HG02981 (cell line): ENCODE data around the gene INPP5J.
"Not testable (repeated sequence)": the region's sequence is repeated elsewhere in the genome, so short reads cannot be mapped to it uniquely, and the experiment has no call there.

ENCODE experiments used
- ATAC-seq: cut with Tn5 transposase; IDR thresholded peaks from one replicate; pipeline ENCODE4 v1.9.1; 2021; ENCODE audit warnings: mild to moderate bottlenecking, moderate library complexity; ENCODE audit not compliant: unreplicated experiment

The INPP5J gene

DNA sequence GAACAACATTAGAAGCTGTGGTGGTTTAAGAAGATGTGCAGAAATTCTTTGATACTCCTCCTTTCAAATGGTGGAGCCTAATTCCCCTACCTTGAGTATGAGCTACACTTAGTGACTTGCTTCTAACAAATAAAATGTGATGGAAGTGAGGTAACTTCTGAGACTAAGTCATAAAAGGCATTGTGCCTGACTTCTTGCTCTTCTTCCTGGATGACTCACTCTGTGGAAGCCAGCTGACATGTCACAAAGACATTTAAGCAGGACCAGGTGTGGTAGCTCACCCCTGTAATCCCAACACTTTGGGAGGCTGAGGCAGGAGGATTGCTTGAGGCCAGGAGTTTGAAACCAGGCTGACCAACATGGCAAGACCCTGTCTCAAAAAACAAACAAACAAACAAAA is 21.5 kb downstream of the INPP5J start:
- no peak for ATAC-seq

DNA sequence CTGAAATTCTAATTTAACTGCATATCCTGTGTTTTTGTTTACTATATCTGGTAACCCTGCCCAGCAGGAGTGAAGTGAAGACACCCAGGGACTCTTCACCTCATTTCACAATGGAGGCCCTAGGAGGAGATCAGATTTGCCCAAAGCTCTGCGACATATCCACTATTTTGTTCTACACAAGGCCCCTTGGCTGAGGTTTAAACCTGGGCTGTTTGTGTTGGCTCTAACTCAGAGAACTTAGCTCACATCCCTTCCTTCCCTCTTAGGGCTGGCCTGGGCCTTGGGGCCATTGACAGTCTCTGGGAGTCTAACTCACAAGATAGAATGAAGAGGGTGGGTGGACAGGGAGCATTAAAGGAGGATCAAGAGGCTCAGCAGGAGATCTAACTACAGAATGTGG is 25.7 kb downstream of the INPP5J start:
- no peak for ATAC-seq

DNA sequence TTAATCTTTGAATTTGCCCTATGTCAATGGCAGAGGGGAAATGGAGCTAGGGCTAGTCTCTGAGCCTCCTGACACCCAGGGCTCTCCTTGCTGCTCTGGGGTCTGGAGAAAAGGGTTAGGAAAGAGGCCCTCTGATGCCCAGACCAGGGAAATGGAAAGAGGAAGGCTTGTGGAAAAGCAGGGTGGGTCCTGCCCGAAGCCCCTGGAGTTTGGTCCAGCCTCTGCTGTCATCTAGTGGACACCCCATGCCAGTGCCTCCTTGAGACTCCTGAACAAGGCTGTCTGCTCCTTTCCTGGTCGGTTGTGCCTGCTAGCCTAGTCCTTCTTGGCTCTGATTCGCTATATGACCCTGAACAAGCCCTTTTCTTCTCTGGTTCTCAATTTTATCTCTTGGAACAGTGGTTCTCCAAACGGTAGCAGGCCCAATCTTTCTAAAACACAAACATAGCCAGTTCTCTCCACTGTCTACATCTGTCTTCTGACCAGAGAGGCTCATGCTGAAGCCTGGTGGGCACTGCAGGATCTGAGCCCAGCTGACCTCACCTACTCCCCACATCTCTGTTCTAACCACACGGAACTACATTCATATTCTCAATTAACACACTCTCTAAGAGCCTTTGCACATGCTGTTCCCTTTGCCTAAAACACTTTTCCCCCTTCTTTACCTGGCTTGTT is 26.3 kb downstream of the INPP5J start:
- ATAC-seq: no peak

DNA sequence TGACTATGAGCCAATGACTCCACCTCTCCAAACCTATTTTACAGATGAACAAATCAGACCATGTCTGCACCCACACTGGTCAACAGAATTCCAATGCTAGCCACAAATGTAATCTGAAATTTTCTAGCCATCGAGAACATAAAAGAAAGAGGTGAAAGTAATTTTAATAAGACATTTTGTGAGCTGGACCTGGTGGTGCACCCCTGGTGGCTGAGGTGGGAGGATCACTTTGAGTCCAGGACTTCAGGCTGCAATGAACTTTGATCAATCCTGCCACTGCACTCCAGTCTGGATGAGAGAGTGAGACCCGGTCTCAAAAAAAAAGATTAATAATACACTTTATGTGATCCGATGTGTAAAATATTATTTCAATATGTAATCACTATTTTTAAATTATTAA is 27.8 kb downstream of the INPP5J start:
- no peak for ATAC-seq

DNA sequence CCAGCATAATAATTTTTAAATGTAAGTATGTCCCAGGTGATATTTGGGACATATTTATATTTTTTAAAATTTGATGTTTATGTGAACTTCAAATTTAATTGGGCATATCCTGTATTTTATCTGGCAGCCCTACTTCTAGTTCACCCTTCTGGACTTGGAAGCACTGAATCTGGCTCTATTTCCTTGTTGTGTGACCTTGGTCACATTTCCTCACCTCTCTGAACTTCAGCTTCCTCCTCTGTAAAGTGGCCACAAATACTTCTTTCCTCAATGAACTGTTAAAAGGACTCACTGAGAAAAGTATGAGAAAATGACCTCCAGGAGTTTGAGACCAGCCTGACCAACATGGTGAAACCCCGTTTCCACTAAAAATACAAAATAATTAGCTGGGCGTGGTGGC is 29.1 kb downstream of the INPP5J start:
- ATAC-seq: no peak

DNA sequence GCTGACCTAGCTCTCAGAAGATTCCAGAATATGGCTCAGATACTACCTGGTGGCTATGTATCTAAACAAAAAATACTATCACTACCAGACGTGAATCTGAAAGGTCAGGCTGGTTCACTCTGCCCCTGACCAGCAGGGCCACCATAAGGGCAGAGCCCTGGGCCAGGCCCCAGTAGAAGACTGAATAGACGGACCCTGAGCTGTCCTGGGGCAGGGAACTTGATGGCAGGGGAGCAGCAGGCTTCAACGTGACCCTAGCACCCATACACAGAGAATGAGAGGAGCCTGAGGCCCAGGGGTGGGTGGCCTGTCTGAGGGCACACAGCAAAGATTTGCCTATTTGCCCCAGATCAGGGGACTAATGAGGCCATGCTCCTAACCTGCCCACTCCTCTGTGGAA is 30.6 kb downstream of the INPP5J start:
- no peak for ATAC-seq

DNA sequence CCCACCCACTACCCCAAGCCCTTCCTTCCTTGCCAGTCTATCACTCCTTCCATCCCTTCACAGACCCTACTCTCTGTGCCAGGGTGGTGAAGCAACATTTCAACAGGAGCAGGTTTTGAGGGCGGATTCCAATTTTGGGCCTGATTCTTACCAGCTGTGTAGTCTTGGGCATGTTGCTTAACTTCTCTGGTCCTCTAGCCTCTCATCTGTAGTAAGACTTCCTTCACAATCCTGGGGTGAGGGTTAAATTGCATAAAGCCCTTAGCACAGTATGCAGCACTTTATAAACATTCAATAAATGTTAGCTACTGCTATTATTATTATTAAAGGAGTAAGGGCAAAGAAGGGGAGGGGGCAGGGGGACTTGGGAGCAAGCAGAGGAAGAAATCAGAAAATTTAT is 32.2 kb downstream of the INPP5J start:
- ATAC-seq: no peak

DNA sequence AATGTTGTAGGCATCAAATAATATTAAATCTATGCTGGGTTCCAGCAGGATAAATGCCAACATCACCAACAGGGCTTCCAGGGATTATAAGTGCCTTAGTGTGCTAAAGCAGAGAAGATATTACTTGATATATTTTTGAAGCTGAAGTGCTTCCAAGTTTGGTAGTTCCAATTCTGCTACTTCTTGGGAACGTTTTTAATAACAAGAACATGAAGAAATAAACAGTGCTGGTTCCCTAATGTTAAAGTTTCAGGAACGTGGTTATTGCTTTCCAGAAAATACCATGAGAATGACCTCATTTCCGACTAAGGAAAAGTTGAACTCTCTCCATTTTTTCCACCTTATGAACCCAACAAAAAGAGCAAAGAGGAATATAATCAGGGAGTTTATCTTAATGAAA is 32.7 kb downstream of the INPP5J start:
- ATAC-seq: no peak

DNA sequence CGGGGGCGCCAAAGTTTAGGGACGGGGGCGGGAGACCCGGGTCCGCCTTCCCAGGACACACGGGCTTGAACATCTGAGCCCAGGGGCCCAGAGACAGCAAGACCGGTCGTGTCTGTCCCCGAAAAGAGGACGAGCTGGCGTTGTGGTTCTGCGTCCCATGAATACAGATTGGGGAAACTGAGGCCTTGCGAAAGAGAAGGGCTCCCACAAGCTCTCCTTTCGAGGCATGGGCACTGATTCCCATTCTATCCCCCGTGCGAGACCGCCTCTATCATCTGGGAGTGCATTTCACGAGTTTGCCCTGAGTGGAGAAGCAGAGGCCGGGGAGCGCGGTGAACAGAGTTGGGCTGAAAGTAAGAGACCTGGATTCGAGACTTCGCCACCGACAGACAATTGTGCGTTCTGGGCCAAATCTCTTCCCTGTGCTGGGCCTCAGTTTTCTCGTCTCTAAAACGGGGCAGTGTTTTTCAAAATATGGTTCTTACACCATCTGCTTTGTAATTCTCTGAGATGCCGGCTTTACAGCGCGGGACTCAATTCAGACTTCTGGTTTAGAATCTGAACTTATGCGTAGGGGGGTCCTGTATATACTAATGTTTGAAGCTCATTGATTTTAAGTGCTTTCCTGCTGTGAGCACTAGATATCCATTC is 37.7 kb downstream of the INPP5J start:
- no peak for ATAC-seq

DNA sequence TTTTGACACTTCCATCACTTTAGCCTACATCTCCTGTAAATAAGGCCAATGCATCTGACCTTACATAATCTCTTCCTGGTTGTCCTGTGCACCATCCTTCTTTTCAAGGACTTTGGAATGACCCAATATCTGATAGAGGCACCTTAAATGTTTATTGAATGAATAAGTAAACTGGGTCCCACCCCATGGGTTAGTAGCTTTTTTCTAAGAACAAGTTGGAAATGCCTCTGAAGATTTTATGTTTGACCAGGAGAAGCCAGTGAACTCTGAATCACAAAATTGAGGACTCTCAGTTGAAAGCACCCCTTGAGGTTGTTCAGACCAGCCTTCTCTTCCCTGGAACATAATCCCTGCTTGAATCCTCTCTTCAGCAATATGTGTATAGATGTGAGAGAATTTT is 38.6 kb downstream of the INPP5J start:
- no peak for ATAC-seq

DNA sequence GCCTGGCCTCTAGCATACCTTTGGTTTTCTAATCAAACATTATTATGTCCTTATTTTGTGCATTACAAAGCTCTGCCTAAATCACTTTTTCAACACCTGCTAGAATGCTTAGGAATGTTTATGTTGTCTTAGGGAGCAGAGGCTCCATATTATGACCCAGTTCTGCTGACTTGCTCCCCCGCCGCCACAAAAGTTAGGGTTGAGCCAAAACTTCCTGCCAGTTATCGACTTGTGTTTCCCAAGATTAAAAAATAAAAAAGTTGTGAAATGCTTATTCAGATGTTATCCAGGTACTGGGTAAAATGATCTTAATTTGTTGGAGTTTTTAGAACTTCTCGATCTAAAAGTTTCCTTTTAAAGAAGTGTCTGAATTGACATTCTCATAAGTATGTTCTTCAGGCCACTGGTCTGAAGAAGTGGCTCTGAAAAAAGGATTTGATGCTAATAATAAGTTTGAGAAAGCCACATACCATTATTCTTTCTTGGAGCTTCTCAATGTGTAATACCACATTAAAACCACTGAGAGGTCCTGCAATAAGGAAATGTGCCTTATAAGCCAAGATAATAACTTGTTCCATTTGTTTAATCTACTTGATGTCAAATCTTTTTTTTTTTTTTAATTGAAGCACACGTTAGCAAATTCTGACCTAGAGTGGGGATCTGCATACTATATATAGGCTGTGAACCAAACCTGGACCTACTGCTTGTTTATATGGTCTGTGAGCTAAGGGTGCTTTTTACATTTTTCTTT is 39.4 kb downstream of the INPP5J start:
- no peak for ATAC-seq

DNA sequence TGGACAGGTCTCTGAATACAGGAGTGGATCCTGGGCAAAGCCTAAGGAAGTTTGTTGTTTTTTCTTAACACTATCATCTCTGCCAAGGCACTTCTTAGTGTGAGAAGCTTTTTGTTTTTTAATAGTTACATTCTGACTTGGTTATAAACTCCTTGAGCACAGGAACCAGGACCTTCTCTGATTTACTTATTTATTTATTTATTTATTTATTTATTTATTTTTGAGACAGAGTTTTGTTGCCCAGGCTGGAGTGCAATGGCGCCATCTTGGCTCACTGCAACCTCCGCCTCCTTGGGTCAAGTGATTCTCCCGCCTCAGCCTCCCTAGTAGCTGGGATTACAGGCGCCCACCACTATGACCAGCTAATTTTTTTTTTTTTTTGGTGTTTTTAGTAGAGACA is 48.2 kb downstream of the INPP5J start:
- ATAC-seq: no peak

DNA sequence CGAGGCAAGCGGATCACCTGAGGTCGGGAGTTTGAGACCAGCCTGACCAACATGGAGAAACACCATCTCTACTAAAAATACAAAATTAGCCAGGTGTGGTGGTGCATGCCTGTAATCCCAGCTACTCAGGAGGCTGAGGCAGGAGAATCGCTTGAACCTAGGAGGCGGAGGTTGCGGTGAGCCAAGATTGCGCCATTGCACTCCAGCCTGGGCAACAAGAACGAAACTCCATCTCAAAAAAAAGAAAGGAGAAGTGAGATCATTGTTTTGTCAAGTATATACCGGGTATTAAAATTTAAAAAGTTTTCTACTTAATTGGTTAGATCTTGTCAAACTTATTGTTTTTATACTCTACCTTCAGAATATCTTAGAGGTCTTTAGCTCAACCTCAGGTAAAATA is 49.0 kb downstream of the INPP5J start:
- not testable (repeated sequence) for ATAC-seq

DNA sequence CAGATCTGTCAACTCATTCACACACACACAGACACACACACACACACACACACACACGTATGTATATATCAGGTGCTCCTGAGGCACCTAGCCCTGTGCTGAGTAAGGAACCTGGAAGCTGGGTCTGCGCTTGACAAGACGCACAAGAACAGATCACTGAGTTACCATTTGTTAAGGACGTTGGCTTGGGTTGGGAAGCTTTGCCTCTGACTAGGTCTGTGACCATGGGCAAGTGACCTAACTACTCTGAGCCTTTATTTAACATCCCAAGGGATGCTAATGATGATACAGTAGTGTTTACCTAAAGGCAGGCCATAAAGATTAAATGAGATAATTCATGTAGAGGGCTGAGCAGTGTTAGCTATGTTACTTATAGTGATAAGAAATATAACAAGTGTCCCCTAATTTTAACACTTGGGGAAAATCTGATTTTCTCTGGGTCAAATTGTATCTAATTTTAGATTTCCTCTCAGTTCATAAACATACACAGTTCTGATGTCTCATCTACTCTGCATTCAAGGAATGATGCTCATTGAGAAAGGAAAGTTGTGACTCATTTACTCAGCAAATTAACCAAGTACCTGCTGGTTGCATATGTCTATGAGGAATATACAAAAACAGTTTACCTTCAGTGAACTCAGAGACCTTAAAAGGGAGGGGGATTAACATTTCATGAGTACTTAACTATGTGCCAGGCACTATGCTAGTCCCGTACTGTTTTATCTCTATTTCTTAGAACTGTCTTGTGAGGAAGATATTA is 50.8 kb downstream of the INPP5J start:
- ATAC-seq: no peak

DNA sequence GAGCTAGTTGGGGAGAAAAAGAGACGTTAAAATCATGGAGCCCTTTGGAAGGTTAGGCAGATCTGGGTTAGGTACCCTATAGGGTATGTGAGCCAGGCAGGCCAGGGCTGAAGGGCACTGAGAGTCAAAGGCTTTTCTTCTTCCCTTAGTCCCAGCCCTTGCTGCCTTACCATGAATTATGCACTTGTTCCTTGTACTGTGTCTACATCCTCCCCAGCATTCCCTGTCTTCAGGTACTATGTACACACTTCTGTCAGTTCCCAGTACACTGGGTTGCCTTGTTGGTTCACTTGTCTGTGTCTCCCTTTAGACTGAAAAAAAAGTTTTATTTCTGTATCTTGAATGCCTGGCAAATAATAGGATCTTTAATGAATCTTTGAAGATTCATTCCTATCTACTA is 54.2 kb downstream of the INPP5J start:
- no peak for ATAC-seq

DNA sequence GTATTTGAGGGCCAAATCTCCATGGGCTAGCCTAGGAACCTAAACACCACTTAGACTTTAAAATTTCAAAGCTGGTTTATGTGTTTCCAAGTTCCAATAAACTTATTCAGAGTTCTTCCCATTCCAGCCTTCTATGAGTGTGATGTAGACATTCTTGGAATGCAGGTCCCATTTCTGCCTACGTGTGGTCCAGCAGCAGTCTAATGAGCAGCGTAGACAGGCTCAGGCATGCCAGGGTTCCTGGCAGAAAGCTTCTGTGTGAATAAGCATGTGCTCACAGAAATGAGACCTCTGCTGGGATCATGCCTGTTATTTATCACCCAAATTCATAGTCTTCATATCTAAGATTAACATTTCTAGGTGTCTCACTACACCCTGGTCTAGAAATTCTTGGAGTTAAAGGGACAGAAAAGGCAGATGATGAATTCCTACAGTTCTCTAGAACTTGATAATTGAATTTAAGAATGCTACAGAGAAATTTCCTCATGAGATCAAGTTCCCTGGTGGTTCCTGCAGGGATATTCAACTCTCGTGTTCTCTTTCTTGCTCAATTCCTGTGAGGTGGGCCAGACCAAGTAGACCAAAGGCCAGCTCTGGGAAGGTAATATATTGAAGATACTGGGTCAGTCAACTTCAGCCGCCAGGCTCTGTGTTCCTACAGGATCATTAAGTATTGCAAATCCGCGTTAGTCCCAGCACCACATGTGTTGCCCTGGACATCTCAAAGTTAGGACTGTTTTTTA is 54.8 kb downstream of the INPP5J start:
- no peak for ATAC-seq

DNA sequence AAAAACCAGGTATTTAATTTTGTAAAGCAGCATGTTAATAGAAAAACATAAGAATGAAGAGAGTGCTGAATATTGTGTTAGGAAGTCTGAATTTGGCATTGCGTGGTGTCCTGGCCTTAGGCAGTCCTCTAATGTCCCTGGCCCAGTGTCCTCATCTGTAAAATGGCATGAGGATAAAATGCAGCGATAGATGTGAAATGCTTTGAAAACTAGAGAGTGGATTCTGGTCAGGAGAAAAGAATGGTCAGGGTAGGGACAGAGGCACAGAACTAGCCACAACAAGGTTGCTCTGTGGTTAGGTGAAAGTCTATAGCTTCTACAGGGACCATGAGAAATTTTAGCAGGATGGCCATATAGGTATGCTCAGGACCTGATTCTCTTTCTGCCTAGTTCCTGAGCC is 56.1 kb downstream of the INPP5J start:
- ATAC-seq: no peak

DNA sequence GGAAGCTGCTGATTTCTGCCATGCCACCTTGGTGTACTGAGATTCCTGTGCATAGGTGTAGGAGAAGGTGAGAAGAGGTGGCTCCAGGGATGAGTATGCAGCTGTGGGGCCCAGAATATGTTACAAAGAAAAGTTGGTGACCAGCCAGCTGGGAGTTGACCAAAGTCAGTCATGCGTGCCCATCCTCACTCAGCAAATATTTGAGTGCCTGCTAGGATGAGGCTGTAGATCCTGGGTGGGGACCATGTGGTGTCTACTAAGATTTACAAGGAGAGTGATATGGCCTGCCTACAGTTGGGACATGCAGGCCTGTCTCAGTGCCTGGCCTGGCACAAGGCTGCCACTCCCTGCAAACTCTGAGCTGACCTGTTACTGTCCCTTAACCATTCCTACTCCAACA is 56.6 kb downstream of the INPP5J start:
- no peak for ATAC-seq

DNA sequence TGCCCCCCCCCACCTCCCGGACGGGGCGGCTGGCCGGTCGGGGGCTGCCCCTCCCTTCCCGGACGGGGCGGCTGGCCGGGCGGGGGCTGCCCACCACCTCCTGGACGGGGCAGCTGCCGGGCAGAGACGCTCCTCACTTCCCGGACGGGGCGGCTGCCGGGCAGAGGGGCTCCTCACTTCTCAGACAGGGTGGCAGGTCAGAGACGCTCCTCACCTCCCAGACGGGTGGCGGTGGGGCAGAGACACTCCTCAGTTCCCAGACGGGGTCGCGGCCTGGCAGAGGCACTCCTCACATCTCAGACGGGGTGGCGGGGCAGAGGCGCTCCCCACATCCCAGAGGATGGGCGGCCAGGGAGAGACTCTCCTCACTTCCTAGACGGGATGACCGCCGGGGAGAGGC is 61.2 kb downstream of the INPP5J start:
- ATAC-seq: no peak
